ENCODE data around the gene METTL15.

GRCh38 chr11:28342716-28343115, 234.5 kb downstream of the METTL15 start:
- TF ChIP-seq CTCF (IDR thresholded peaks at IDR 0.05): no peak
- no peak for TF ChIP-seq POLR2A (IDR thresholded peaks at IDR 0.05)
